C4-2B (cell line): Measurements from ENCODE around the gene MYL12B.

Experiments
- CTCF ChIP-seq: fragments of 450-650 bp; conservative IDR thresholded peaks from 2 replicates; pipeline ENCODE4 v1.5.1; 2017; ENCODE audit warnings: mild to moderate bottlenecking
- ZFX ChIP-seq: fragments of 450-650 bp; IDR thresholded peaks from 2 replicates; pipeline ENCODE4 v1.6.1; 2017

- no peak for TF ChIP-seq CTCF
- TF ChIP-seq ZFX, result no peak
These were observed 7.4 kb downstream of the MYL12B start for GRCh38 chr18:3269241-3269913.
